Measurements from ENCODE around the gene PHKA1. TPM values are rescaled to one million over a fixed set of nuclear protein-coding genes. Genes with fewer than 3 reads are reported as not detected.

PHKA1 gene
- total RNA-seq, 3 donors from 2014 or later = 4.5 to 11.9 (median 9.8) TPM

DNA sequence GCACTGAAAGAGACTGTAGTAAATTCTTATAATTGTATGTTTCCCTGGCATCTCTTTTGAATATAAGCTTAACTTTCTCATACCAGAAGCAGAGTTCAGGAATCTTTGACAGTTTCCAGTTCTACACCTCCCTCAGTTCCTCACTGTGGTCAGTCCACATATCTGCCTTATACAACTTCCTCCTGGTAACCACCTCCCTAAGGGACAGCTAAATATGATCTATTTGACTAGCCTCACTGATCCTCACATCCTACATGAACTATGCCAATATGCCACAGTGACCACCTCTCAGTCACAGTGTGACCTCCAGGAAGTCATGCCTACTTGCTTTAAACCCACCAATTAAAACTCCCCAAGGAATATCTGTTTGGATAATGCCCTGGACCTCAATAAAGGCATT lies 89.9 kb downstream of the PHKA1 start:
- Histone ChIP-seq H3K4me1 (no peaks in the 10 kb centered on the region), H3K27ac (no peak overlapping the region), H3K36me3 (no peaks in the 10 kb centered on the region), H3K27me3 (no peaks in the 10 kb centered on the region), H3K4me3 (no peak overlapping the region), H3K9me3 (no peaks in the 10 kb centered on the region)
- no peak for TF ChIP-seq POLR2AphosphoS5 (IDR thresholded peaks at IDR 0.05)
- no peak for TF ChIP-seq POLR2A (IDR thresholded peaks at IDR 0.05)
- TF ChIP-seq CTCF (IDR thresholded peaks at IDR 0.05) = no peak
- intact Hi-C loops (cut with DNase I; ENCODE audit: low total_unique reads) = no loop called here
- no peak for DNase-seq (ENCODE audit: low spot score in 2 of 2)

GRCh38 chrX:72621625-72622485 lies 92.3 kb downstream of the PHKA1 start:
- intact Hi-C loops (cut with DNase I; ENCODE audit: low total_unique reads) = no loop called here
- peak overlapping the region; percentile 56 to 73 for H3K27ac ChIP-seq
- no peaks in the 10 kb centered on the region for H3K36me3 ChIP-seq
- no peaks in the 10 kb centered on the region for H3K9me3 ChIP-seq
- no peaks in the 10 kb centered on the region for H3K27me3 ChIP-seq
- TF ChIP-seq CTCF (IDR thresholded peaks at IDR 0.05) (no peak), POLR2AphosphoS5 (IDR thresholded peaks at IDR 0.05) (no peak), POLR2A (IDR thresholded peaks at IDR 0.05) (no peak)
- H3K4me1 ChIP-seq = no peaks in the 10 kb centered on the region
- DNase-seq (ENCODE audit: low spot score in 2 of 2) = no peak
- H3K4me3 ChIP-seq = no peak overlapping the region

- no peak overlapping the region for H3K4me3 ChIP-seq
- H3K27me3 ChIP-seq = no peaks in the 10 kb centered on the region
- DNase-seq (ENCODE audit: low spot score in 2 of 2) = no peak
- H3K27ac ChIP-seq = peak overlapping the region; percentile 56 to 73
- no peaks in the 10 kb centered on the region for H3K9me3 ChIP-seq
- H3K4me1 ChIP-seq = no peaks in the 10 kb centered on the region
- no peak for TF ChIP-seq POLR2AphosphoS5 (IDR thresholded peaks at IDR 0.05)
- no peak for TF ChIP-seq POLR2A (IDR thresholded peaks at IDR 0.05)
- no peak for TF ChIP-seq CTCF (IDR thresholded peaks at IDR 0.05)
- no peaks in the 10 kb centered on the region for H3K36me3 ChIP-seq
- intact Hi-C loops (cut with DNase I; ENCODE audit: low total_unique reads) = no loop called here
Measured at GRCh38 chrX:72621163-72621562, 92.9 kb downstream of the PHKA1 start.

DNA sequence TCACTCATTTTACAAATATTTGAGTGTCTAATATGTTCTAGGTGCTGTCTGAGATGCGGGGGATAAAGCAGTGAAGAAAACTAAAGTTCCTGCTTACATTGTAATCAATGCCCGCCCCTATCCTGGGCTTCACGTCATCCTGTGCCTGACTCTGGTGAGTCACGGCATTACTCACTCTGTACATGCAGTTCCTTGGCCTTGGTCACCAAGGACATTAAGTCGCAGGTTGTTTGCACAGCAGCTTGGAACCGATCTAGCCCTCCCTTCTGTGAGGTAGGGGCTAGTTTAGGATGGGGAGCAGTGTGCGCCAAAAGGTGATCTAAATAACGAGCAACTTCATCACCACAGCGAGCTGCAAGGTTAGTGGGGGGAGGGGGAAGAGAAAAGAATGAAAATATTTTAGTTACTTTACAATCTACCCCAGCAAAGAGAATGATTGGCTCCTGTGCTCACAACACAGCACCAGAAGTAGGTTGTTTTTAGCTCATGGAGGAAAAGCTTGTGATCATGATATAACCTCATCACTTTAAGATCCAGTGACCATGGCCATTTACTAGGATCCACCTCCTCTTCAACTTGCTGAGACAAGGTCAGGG lies 93.5 kb downstream of the PHKA1 start:
- H3K4me1 ChIP-seq = no peaks in the 10 kb centered on the region
- H3K9me3 ChIP-seq = no peaks in the 10 kb centered on the region
- peak; percentile 43 to 54 for DNase-seq (ENCODE audit: low spot score in 2 of 2)
- H3K36me3 ChIP-seq = no peaks in the 10 kb centered on the region
- intact Hi-C loops (cut with DNase I; ENCODE audit: low total_unique reads) = no loop called here
- TF ChIP-seq CTCF (IDR thresholded peaks at IDR 0.05) (no peak), POLR2AphosphoS5 (IDR thresholded peaks at IDR 0.05) (peak in 1 of 3 donors; percentile 43)
- no peak overlapping the region for H3K4me3 ChIP-seq
- H3K27me3 ChIP-seq = no peaks in the 10 kb centered on the region
- H3K27ac ChIP-seq = peak overlapping the region; percentile 56 to 73

DNA sequence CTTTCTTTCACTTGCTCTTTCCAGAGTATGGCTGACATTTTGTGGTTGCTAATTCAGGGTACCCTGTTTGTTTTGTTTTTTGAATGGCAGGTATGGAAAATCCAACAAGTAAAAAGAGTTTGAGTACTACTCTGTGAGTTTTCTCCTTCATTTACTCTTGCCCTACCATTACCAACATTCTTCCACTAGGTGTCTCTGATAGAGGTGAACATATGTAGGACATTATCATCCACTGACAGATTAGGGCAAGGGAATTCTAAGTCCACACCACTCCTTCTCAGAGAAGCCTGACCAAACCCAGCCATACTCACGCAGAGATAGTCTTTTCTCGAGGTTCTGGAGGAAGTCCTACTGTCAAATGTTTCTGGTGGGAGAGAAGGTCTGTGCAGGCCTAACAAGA lies 104.8 kb downstream of the PHKA1 start:
- intact Hi-C loops (cut with DNase I; ENCODE audit: low total_unique reads) = no loop called here
- no peak for DNase-seq (ENCODE audit: low spot score in 2 of 2)

More for the DNA sequence above, 104.8 kb downstream of the PHKA1 start:
- Histone ChIP-seq H3K4me1 (no peaks in the 10 kb centered on the region), H3K4me3 (no peak overlapping the region), H3K36me3 (no peaks in the 10 kb centered on the region), H3K9me3 (no peaks in the 10 kb centered on the region), H3K27ac (no peak overlapping the region), H3K27me3 (peaks cover 0 to 23% of the 10 kb centered on the region in 2 donors)
- no peak for TF ChIP-seq POLR2AphosphoS5 (IDR thresholded peaks at IDR 0.05)
- no peak for TF ChIP-seq POLR2A (IDR thresholded peaks at IDR 0.05)
- no peak for TF ChIP-seq CTCF (IDR thresholded peaks at IDR 0.05)

Measured in breast epithelium (tissue), 4 donors.